HEK293 (cell line): ENCODE data around the gene UBL7.

Experiments used
- CTCF ChIP-seq: fragments of 450-650 bp; formaldehyde crosslinking; IDR thresholded peaks from 2 replicates; pipeline ENCODE4 v1.5.1; 2016; ENCODE audit warnings: missing biosample characterization, missing genetic modification characterization
- KLF16 ChIP-seq: fragments of 450-650 bp; formaldehyde crosslinking; IDR thresholded peaks from 2 replicates; pipeline ENCODE4 v1.5.1; 2017; ENCODE audit warnings: missing biosample characterization, missing genetic modification characterization

- TF ChIP-seq CTCF (tag by site-specific recombination) (no peak), KLF16 (no peak)
Measured at GRCh38 chr15:74500401-74500800, 39.4 kb upstream of the UBL7 start.
